ENCODE data around the gene PARK7. TPM values are rescaled to one million over a fixed set of nuclear protein-coding genes. Genes with fewer than 3 reads are reported as not detected.

The PARK7 gene
- total RNA-seq, 1 experiment from 2014 or later = 448 TPM

DNA sequence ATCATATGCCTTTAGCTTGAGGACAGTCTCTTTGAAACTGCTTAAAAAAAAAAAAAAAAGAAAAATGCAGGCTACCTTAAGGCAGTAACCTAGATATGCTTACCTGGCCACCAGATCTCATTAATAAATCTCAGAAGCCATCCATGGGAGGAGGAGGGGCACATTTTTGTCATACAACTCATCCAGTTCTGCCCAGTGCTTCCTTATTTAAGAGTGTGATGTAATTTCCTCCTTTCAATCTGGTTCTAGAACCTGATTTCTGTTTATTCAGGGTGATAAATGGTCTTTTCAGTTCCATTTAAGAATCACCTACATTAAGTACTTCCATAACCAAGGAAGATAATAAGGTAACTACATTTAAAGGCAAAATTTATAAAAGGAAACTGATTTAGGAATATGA is 58.5 kb downstream of the PARK7 start:
- ChIA-PET POLR2A (interaction anchor here (0.5 to 1.0 kb wide), 6 partner anchors 55 to 880 kb away, joined by 3 to 11 read pairs (median 3); no protein-coding TSS in a partner anchor), CTCF (interaction anchor here (1.5 kb wide), 1 partner anchor 294 kb away, joined by 4 read pairs; no protein-coding TSS in a partner anchor)
- no TSS peak for BruUV-seq (replicated peaks)
- TF ChIP-seq POLR2AphosphoS5 (IDR thresholded peaks at IDR 0.05; ENCODE audit: low read depth, low read length) = peak; percentile 70
- TF ChIP-seq TCF7L2 (IDR thresholded peaks at IDR 0.05; ENCODE audit: low read depth, low read length) = no peak
- no peak for TF ChIP-seq REST (IDR thresholded peaks at IDR 0.05; ENCODE audit: insufficient read depth in 1 of 2, low read depth in 2 of 2, low read length in 1 of 2)
- no peak for TF ChIP-seq CTCF (IDR thresholded peaks at IDR 0.05)
- no peak for TF ChIP-seq SIN3A (IDR thresholded peaks at IDR 0.05; ENCODE audit: borderline replicate concordance, insufficient read depth, low read depth, low read length)
- H3K4me1 ChIP-seq (ENCODE audit: control insufficient read depth, insufficient read depth, low read length) = peaks cover 57% of the 10 kb centered on the region
- H3K27me3 ChIP-seq (ENCODE audit: control insufficient read depth, insufficient read depth, low read length) = no peaks in the 10 kb centered on the region
- intact Hi-C loops (cut with micrococcal nuclease; ENCODE audit: unreplicated experiment) = loop anchor here (10.0 kb wide), 1 partner anchor 175 kb away; no protein-coding TSS in a partner anchor
- peak overlapping the region; percentile 75 to 99 for H3K4me3 ChIP-seq (ENCODE audit: low read depth in 2 of 2, low read length in 2 of 2)
- peaks cover 48% of the 10 kb centered on the region for H3K36me3 ChIP-seq (ENCODE audit: control insufficient read depth, insufficient read depth, low read length)
- DNase-seq (ENCODE audit: low read depth, low spot score) (no peak), ATAC-seq (no peak)
- in situ Hi-C loops (cut with HindIII; ENCODE audit: low pct_unique_long_range_greater_than_20kb, low sequenced_read_pairs) = no loop called here
- no peaks in the 10 kb centered on the region for H3K9me3 ChIP-seq (ENCODE audit: control insufficient read depth, insufficient read depth, low read depth, low read length)
- H3K27ac ChIP-seq (ENCODE audit: low read length) = peak overlapping the region; percentile 99

- ChIA-PET CTCF (no interaction called here), POLR2A (interaction anchor here (0.6 to 1.2 kb wide), 3 partner anchors 37 to 173 kb away, joined by 3 to 8 read pairs (median 5); no protein-coding TSS in a partner anchor)
- no peaks in the 10 kb centered on the region for H3K27me3 ChIP-seq (ENCODE audit: control insufficient read depth, insufficient read depth, low read length)
- no peak for TF ChIP-seq REST (IDR thresholded peaks at IDR 0.05; ENCODE audit: insufficient read depth in 1 of 2, low read depth in 2 of 2, low read length in 1 of 2)
- peak; percentile 35 for TF ChIP-seq POLR2AphosphoS5 (IDR thresholded peaks at IDR 0.05; ENCODE audit: low read depth, low read length)
- no peak for TF ChIP-seq CTCF (IDR thresholded peaks at IDR 0.05)
- H3K9me3 ChIP-seq (ENCODE audit: control insufficient read depth, insufficient read depth, low read depth, low read length) = no peaks in the 10 kb centered on the region
- ATAC-seq = no peak
- in situ Hi-C loops (cut with HindIII; ENCODE audit: low pct_unique_long_range_greater_than_20kb, low sequenced_read_pairs) = no loop called here
- H3K4me3 ChIP-seq (ENCODE audit: low read depth in 2 of 2, low read length in 2 of 2) = peak overlapping the region; percentile 75 to 99
- peaks cover 40% of the 10 kb centered on the region for H3K4me1 ChIP-seq (ENCODE audit: control insufficient read depth, insufficient read depth, low read length)
- no peak for DNase-seq (ENCODE audit: low read depth, low spot score)
- intact Hi-C loops (cut with micrococcal nuclease; ENCODE audit: unreplicated experiment) = loop anchor here (10.0 kb wide), 1 partner anchor 173 kb away; no protein-coding TSS in a partner anchor
- BruUV-seq (replicated peaks) = no TSS peak
- peaks cover 48% of the 10 kb centered on the region for H3K36me3 ChIP-seq (ENCODE audit: control insufficient read depth, insufficient read depth, low read length)
- peak overlapping the region; percentile 99 for H3K27ac ChIP-seq (ENCODE audit: low read length)
Measured at GRCh38 chr1:8021676-8022266, 60.3 kb downstream of the PARK7 start.

All from Panc1 (cell line).